ENCODE data around the gene CNTN1.

DNA sequence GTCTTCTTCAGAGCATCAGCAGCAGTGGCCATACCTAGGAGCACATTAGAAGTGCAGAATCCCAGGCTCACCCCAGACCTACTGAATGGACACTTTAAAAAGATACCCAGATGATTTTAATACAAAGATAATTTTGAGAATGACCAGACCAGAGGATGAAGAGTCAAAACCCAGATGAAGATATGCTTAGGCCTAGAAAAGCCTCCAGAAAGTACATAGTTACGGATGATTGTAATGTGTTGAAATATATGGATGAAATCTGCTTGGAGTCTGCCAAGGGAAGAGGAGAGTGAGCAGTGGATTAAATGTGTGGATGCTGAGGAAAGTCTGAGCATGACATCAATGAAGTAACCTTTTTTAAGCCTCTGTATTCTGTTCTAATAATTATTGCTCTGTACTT, 245.7 kb downstream of the CNTN1 start:
- TF ChIP-seq, protein P1, sequence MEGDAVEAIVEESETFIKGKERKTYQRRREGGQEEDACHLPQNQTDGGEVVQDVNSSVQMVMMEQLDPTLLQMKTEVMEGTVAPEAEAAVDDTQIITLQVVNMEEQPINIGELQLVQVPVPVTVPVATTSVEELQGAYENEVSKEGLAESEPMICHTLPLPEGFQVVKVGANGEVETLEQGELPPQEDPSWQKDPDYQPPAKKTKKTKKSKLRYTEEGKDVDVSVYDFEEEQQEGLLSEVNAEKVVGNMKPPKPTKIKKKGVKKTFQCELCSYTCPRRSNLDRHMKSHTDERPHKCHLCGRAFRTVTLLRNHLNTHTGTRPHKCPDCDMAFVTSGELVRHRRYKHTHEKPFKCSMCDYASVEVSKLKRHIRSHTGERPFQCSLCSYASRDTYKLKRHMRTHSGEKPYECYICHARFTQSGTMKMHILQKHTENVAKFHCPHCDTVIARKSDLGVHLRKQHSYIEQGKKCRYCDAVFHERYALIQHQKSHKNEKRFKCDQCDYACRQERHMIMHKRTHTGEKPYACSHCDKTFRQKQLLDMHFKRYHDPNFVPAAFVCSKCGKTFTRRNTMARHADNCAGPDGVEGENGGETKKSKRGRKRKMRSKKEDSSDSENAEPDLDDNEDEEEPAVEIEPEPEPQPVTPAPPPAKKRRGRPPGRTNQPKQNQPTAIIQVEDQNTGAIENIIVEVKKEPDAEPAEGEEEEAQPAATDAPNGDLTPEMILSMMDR (IDR thresholded peaks at IDR 0.05): no peak
- TF ChIP-seq POLR2A (IDR thresholded peaks at IDR 0.05): no peak
